Loucy (cell line): ENCODE data around the gene PALD1.

Experiments
- EZH2phosphoT487 ChIP-seq: fragments of 200-600 bp; IDR thresholded peaks from 2 replicates; pipeline ENCODE4 v1.6.1; 2018; ENCODE audit warnings: antibody characterized with exemption, mild to moderate bottlenecking, moderate library complexity, borderline replicate concordance
- TF ChIP-seq, protein P1 (sequence below): fragments of 200-600 bp; sonication (generic); conservative IDR thresholded peaks from 2 replicates; pipeline ENCODE4 v1.5.1; 2014; ENCODE audit warnings: mild to moderate bottlenecking, antibody characterized with exemption, low read length

DNA sequence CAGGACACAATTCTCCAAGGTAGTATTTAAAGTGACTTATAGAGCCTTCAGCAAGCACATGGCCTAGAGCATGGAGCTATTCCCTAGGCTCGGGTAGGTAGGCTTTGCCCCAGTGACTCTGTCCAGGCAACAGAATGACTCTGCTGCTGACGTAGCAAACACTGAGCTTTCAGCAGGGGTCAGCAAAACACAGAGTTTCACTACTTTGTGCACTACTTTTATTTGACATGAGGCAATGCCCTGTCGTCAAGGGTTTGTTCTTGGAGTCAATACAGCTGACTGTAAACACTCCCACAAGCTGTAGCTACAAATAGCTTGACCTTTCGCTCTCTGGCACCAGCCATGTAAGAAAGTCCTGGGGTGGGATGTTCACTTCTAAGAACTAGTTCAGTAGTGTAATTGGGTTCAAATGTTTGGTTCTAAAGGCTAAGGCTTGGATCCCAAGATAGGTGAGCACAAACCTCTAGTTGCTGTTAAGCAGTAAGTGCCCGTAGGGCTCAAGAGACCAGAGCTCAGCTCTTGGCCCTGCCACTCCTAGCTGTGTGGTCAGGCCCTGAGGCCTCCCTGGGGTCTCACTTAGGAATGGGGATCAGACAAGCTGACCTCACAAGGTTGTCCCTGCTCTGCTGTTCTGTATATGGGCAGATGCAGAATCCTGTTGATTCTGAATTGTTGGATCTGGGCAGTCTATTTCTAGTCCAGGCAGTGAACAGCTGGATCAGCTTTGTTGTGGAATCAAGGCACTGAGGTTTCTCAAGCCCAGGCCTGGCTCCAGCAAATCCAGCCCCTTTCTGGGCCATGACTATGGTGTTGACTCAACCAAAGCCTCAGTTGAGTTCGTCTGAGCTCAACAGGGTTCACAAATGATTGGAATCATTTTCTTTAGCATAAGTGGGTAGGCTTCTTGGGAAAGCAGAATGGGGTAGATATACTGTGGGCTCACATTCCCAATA is 47.8 kb upstream of the PALD1 start:
- TF ChIP-seq, protein P1, sequence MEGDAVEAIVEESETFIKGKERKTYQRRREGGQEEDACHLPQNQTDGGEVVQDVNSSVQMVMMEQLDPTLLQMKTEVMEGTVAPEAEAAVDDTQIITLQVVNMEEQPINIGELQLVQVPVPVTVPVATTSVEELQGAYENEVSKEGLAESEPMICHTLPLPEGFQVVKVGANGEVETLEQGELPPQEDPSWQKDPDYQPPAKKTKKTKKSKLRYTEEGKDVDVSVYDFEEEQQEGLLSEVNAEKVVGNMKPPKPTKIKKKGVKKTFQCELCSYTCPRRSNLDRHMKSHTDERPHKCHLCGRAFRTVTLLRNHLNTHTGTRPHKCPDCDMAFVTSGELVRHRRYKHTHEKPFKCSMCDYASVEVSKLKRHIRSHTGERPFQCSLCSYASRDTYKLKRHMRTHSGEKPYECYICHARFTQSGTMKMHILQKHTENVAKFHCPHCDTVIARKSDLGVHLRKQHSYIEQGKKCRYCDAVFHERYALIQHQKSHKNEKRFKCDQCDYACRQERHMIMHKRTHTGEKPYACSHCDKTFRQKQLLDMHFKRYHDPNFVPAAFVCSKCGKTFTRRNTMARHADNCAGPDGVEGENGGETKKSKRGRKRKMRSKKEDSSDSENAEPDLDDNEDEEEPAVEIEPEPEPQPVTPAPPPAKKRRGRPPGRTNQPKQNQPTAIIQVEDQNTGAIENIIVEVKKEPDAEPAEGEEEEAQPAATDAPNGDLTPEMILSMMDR = no peak
- TF ChIP-seq EZH2phosphoT487 = no peak
